ENCODE data around the gene TAF11L13.
"Not testable (repeated sequence)": the region's sequence is repeated elsewhere in the genome, so short reads cannot be mapped to it uniquely, and the experiment has no call there.

TAF11L13 gene

GRCh38 chr5:17631788-17632187, at the start of gene TAF11L13:
TSS of gene TAF11L13 (plus strand) at chr5:17632088.
- H3K36me3 ChIP-seq (ENCODE audit: control insufficient read depth, low read depth, low read length); H3K4me1 ChIP-seq (ENCODE audit: control insufficient read depth, low read depth, low read length); H3K9me3 ChIP-seq (ENCODE audit: control insufficient read depth, low read depth, low read length); H3K27ac ChIP-seq (ENCODE audit: low read length); H3K27me3 ChIP-seq (ENCODE audit: control insufficient read depth, insufficient read depth, low read length); H3K9ac ChIP-seq (ENCODE audit: low read length); H3K4me3 ChIP-seq (ENCODE audit: low read length): not testable (repeated sequence)

GRCh38 chr5:17585658-17586057, 46.2 kb upstream of the TAF11L13 start, which contains the start of gene TAF11L7:
TSS of gene TAF11L7 (minus strand) at chr5:17585758.
- not testable (repeated sequence) for H3K27ac ChIP-seq (ENCODE audit: low read length); H3K27me3 ChIP-seq (ENCODE audit: control insufficient read depth, insufficient read depth, low read length); H3K36me3 ChIP-seq (ENCODE audit: control insufficient read depth, low read depth, low read length); H3K4me1 ChIP-seq (ENCODE audit: control insufficient read depth, low read depth, low read length); H3K9ac ChIP-seq (ENCODE audit: low read length); H3K4me3 ChIP-seq (ENCODE audit: low read length); H3K9me3 ChIP-seq (ENCODE audit: control insufficient read depth, low read depth, low read length)

GRCh38 chr5:17590860-17591259, 41.0 kb upstream of the TAF11L13 start, which contains the start of gene TAF11L8:
TSS of gene TAF11L8 (minus strand) at chr5:17590960.
- not testable (repeated sequence) for H3K36me3 ChIP-seq (ENCODE audit: control insufficient read depth, low read depth, low read length); H3K9ac ChIP-seq (ENCODE audit: low read length); H3K4me3 ChIP-seq (ENCODE audit: low read length); H3K27ac ChIP-seq (ENCODE audit: low read length); H3K9me3 ChIP-seq (ENCODE audit: control insufficient read depth, low read depth, low read length); H3K27me3 ChIP-seq (ENCODE audit: control insufficient read depth, insufficient read depth, low read length); H3K4me1 ChIP-seq (ENCODE audit: control insufficient read depth, low read depth, low read length)

- not testable (repeated sequence) for H3K4me3 ChIP-seq (ENCODE audit: low read length); H3K9me3 ChIP-seq (ENCODE audit: control insufficient read depth, low read depth, low read length); H3K9ac ChIP-seq (ENCODE audit: low read length); H3K36me3 ChIP-seq (ENCODE audit: control insufficient read depth, low read depth, low read length); H3K27ac ChIP-seq (ENCODE audit: low read length); H3K4me1 ChIP-seq (ENCODE audit: control insufficient read depth, low read depth, low read length); H3K27me3 ChIP-seq (ENCODE audit: control insufficient read depth, insufficient read depth, low read length)
Observed at GRCh38 chr5:17594255-17594654, 37.6 kb upstream of the TAF11L13 start, which contains the start of gene TAF11L9. TSS of gene TAF11L9 (minus strand) at chr5:17594394.

- H3K9me3 ChIP-seq (ENCODE audit: control insufficient read depth, low read depth, low read length); H3K27me3 ChIP-seq (ENCODE audit: control insufficient read depth, insufficient read depth, low read length); H3K27ac ChIP-seq (ENCODE audit: low read length); H3K4me1 ChIP-seq (ENCODE audit: control insufficient read depth, low read depth, low read length); H3K4me3 ChIP-seq (ENCODE audit: low read length); H3K9ac ChIP-seq (ENCODE audit: low read length); H3K36me3 ChIP-seq (ENCODE audit: control insufficient read depth, low read depth, low read length): not testable (repeated sequence)
Observed at GRCh38 chr5:17597728-17598127, 34.2 kb upstream of the TAF11L13 start, which contains the start of gene TAF11L10. TSS of gene TAF11L10 (minus strand) at chr5:17597828.

GRCh38 chr5:17603880-17604279, 28.0 kb upstream of the TAF11L13 start, which contains the start of gene TAF11L11:
TSS of gene TAF11L11 (plus strand) at chr5:17604183.
- not testable (repeated sequence) for H3K4me1 ChIP-seq (ENCODE audit: control insufficient read depth, low read depth, low read length); H3K27me3 ChIP-seq (ENCODE audit: control insufficient read depth, insufficient read depth, low read length); H3K9me3 ChIP-seq (ENCODE audit: control insufficient read depth, low read depth, low read length); H3K4me3 ChIP-seq (ENCODE audit: low read length); H3K36me3 ChIP-seq (ENCODE audit: control insufficient read depth, low read depth, low read length); H3K9ac ChIP-seq (ENCODE audit: low read length); H3K27ac ChIP-seq (ENCODE audit: low read length)

GRCh38 chr5:17604951-17605350, 26.9 kb upstream of the TAF11L13 start:
- Histone ChIP-seq H3K4me1 (ENCODE audit: control insufficient read depth, low read depth, low read length) (no peaks in the 10 kb centered on the region), H3K9ac (ENCODE audit: low read length) (no peak overlapping the region), H3K27me3 (ENCODE audit: control insufficient read depth, insufficient read depth, low read length) (no peaks in the 10 kb centered on the region), H3K36me3 (ENCODE audit: control insufficient read depth, low read depth, low read length) (no peaks in the 10 kb centered on the region), H3K9me3 (ENCODE audit: control insufficient read depth, low read depth, low read length) (no peaks in the 10 kb centered on the region), H3K4me3 (ENCODE audit: low read length) (no peak overlapping the region), H3K27ac (ENCODE audit: low read length) (no peak overlapping the region)

GRCh38 chr5:17607461-17607860, 24.4 kb upstream of the TAF11L13 start:
- H3K9ac ChIP-seq (ENCODE audit: low read length); H3K4me1 ChIP-seq (ENCODE audit: control insufficient read depth, low read depth, low read length); H3K36me3 ChIP-seq (ENCODE audit: control insufficient read depth, low read depth, low read length); H3K4me3 ChIP-seq (ENCODE audit: low read length); H3K27ac ChIP-seq (ENCODE audit: low read length); H3K27me3 ChIP-seq (ENCODE audit: control insufficient read depth, insufficient read depth, low read length); H3K9me3 ChIP-seq (ENCODE audit: control insufficient read depth, low read depth, low read length): not testable (repeated sequence)

GRCh38 chr5:17610092-17610491, 21.8 kb upstream of the TAF11L13 start, which contains the start of gene TAF11L12:
TSS of gene TAF11L12 (plus strand) at chr5:17610392.
- not testable (repeated sequence) for H3K27ac ChIP-seq (ENCODE audit: low read length); H3K36me3 ChIP-seq (ENCODE audit: control insufficient read depth, low read depth, low read length); H3K9ac ChIP-seq (ENCODE audit: low read length); H3K27me3 ChIP-seq (ENCODE audit: control insufficient read depth, insufficient read depth, low read length); H3K9me3 ChIP-seq (ENCODE audit: control insufficient read depth, low read depth, low read length); H3K4me1 ChIP-seq (ENCODE audit: control insufficient read depth, low read depth, low read length); H3K4me3 ChIP-seq (ENCODE audit: low read length)

GRCh38 chr5:17614872-17615605, 16.8 kb upstream of the TAF11L13 start:
- Histone ChIP-seq H3K9me3 (ENCODE audit: control insufficient read depth, low read depth, low read length) (no peaks in the 10 kb centered on the region), H3K4me3 (ENCODE audit: low read length) (no peak overlapping the region), H3K27ac (ENCODE audit: low read length) (no peak overlapping the region), H3K9ac (ENCODE audit: low read length) (no peak overlapping the region), H3K4me1 (ENCODE audit: control insufficient read depth, low read depth, low read length) (no peaks in the 10 kb centered on the region), H3K36me3 (ENCODE audit: control insufficient read depth, low read depth, low read length) (no peaks in the 10 kb centered on the region), H3K27me3 (ENCODE audit: control insufficient read depth, insufficient read depth, low read length) (no peaks in the 10 kb centered on the region)

GRCh38 chr5:17619354-17619753, 12.5 kb upstream of the TAF11L13 start:
- Histone ChIP-seq H3K9ac (ENCODE audit: low read length) (no peak overlapping the region), H3K9me3 (ENCODE audit: control insufficient read depth, low read depth, low read length) (no peaks in the 10 kb centered on the region), H3K4me3 (ENCODE audit: low read length) (no peak overlapping the region), H3K27ac (ENCODE audit: low read length) (no peak overlapping the region), H3K27me3 (ENCODE audit: control insufficient read depth, insufficient read depth, low read length) (no peaks in the 10 kb centered on the region), H3K4me1 (ENCODE audit: control insufficient read depth, low read depth, low read length) (no peaks in the 10 kb centered on the region), H3K36me3 (ENCODE audit: control insufficient read depth, low read depth, low read length) (no peaks in the 10 kb centered on the region)

- Histone ChIP-seq H3K36me3 (ENCODE audit: control insufficient read depth, low read depth, low read length) (no peaks in the 10 kb centered on the region), H3K9ac (ENCODE audit: low read length) (no peak overlapping the region), H3K4me3 (ENCODE audit: low read length) (no peak overlapping the region), H3K27me3 (ENCODE audit: control insufficient read depth, insufficient read depth, low read length) (no peaks in the 10 kb centered on the region), H3K4me1 (ENCODE audit: control insufficient read depth, low read depth, low read length) (no peaks in the 10 kb centered on the region), H3K9me3 (ENCODE audit: control insufficient read depth, low read depth, low read length) (no peaks in the 10 kb centered on the region), H3K27ac (ENCODE audit: low read length) (no peak overlapping the region)
Observed at GRCh38 chr5:17620627-17621026, 11.3 kb upstream of the TAF11L13 start.

All from iPS-18a (cell line).